HG03066 (cell line): ENCODE data around the gene UBE2N.
"Not testable (repeated sequence)": the region's sequence is repeated elsewhere in the genome, so short reads cannot be mapped to it uniquely, and the experiment has no call there.

Experiments
- ATAC-seq: cut with Tn5 transposase; IDR thresholded peaks from one replicate; pipeline ENCODE4 v1.9.1; 2021; ENCODE audit warnings: low read depth; ENCODE audit not compliant: unreplicated experiment

Gene UBE2N

DNA sequence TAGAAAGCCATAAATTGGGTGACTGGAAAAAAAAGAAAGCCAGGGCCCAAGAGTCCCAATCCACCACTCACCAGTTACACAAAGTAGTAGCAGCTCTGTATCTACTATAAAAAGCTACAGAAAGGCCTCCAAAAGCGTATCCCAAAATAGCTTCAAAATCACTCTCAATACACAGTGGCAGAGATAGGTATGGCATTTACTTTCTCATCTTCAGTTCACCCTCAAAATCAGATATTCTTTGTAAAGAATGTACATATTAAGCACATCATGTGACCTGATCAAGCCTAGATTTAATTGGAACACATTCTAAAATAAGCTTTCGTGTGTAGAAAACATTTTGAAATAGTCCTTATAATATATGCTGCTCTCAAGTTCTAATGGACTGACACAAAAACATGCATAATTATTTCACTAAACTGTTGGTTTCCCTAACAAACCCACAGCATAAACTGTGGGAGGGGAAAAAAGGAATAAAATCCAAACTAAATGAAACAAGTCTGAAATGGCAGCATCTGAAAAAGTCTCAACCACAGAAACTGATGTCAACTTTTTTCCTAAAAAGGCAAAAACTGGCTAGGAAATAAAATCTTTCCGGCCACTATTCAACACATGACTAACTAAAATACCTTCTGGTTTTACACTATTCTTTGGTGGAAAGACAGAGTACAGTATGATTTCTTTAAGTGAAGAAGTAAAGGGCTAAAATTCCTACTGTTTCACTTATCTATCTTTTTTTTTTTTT is 25.9 kb downstream of the UBE2N start:
- ATAC-seq, result no peak

DNA sequence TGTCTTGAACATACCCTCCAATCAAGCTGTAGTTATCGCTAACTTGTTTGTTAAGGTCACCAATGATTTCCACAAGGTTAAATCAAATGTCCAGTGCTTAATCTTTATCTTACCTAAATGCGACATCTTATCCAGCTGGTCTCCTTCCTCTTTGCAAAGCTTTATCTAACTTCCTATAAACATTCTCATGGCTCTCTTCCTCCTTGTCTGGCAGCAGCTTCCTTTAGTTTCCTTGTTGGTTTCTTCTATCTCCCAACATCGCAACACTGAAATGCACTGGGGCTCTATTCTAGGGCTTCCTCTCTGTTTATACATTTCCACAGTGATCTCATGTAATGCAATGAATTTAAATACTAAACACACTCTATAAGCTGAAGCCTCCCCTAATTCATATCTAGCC is 28.7 kb downstream of the UBE2N start:
- ATAC-seq, result no peak

DNA sequence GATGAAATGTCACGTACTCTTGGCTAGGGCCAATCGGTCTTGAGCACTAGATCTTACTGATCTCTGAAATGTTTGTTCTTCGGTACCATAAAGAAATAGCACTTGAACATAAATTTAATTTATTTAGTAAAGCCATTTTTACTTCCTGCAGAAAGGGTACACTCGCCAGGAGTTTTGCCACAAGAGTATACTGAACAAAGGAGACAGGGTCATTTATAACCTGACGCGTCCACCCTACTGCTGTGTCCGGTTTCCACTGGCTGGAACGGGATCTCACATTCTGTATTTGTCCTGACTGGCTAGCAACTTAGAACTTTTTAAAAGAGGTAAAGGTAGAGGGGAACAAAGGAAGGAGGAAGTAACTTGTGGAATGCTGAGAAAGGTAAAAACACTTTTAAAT is 29.4 kb downstream of the UBE2N start:
- not testable (repeated sequence) for ATAC-seq

DNA sequence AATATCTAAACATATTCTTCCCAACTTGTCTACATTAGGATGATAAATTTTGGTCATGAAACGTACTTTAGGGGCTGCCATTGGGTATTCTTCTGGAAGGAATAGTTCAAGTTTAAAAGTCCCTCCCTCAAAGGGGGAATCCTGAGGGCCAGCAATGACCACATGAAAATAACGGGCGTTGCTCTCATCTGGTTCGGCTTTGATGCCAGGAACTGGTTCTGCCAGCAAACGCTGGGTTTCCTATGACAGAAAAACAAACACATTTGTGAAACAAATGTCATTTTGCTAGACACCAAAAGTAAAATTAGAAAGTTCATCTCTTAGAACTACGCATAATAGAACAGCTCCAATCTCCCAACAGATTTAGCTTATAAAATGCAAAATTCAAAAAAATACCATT is 30.7 kb downstream of the UBE2N start:
- ATAC-seq, result not testable (repeated sequence)

DNA sequence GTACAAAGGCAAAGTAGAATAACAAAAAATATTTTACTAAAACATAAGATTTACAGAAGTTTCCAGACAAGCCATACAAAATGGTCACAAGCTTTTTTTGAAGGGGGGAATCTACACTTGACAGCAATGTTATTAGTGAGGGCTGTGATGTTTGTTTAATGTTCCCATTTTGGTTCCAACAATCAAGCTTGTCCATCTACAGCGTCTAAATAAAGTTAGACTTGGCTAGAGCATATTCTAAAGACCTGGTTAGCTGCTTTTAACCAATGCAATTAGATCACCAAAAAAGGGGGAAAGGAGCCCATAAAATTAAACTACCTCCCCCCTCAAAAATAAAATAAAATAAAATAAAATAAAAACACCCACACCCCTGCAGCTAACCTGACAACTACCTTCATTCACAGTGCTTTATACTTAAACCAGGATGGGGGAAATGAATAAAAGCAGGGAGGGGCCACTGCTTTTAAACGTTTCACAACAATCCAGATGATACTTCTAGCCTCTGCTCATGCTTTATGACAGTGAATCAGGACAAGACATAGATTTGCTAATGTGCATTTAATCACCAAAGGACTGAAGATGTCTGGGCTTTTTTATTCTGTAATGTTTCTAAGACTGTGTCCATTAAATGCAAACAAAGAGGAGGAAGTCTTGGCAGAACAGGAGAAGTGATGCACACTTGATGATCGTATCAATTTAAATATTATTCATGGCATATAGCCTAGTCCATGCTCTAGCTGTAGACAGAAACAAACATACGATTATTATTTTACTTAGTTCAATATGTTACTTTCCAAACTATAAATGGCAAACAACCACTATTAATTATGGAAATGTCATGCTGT is 32.2 kb downstream of the UBE2N start:
- ATAC-seq, result not testable (repeated sequence)

DNA sequence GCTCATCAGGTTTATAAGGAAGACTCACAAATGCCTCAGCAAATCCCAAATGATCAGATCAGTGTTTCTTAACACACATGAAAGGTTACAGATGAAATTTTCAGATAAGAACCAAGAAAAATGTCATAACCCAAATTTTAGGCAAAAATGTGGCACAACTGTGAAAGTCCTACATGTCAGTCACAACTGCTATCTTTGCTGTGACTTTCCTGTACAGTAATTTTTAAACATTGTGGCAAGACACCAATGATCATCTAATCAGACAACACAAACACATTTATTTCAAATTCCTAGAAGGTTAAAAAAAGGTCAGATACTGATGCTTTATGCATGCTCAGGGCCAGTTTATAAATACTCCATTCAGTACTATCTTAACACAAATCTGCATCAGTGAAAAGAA is 32.9 kb downstream of the UBE2N start:
- no peak for ATAC-seq

DNA sequence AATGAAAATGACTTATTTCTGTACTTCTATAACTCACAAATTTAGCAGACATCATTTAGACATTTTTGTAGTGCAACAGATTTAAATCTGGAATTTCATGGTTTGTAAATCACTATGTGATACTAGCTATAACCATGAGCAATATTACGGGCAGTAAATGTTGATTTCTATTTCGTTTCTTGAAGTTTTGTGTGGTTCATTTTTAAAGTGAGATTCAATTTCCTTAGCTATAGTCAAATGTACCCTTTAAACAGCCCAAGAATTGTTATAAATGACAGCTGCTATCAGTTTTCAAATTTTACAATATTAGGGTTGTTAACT is 33.8 kb downstream of the UBE2N start:
- no peak for ATAC-seq

DNA sequence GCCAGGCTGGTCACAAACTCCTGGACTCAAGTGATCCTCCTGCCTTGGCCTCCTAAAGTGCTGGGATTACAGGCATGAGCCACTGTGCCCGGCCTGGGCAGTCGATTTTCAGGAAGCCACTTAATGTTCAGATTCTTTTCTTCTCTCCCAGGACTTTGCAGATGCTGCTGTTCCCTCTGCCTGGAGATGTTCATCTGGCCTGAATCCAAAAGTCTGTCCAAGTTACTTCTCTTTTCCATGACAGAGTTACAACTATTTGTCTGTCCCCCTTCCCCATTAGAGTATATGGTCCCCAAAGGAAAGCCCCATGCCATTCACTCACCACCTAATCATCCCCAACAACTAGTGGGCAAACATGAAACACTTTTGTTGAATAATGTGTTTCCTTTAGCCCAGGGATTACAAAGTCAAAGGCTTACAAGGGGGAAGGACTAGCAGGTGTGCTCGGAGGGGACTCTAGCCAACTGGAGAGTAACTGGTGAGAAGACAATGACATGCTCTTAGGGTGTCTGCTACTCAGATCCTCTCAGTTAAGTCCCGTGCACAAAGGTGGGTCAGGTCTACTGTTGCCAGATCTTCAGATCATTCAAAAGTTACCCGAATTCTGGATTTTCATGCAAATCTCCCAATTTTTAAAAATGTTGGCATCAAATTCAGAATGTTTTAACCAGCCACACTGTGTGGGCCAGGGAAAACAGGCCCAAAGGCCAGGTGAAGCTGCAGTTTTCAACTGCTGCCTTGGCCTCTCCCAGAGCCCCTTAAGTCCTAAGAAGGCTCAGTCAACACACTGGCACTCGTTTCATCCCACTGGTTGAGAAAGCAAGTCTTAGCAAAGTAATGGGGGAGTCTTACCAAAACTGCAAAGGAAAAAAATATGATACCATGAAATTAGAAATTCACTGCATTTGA is 34.4 kb downstream of the UBE2N start:
- ATAC-seq, result no peak

DNA sequence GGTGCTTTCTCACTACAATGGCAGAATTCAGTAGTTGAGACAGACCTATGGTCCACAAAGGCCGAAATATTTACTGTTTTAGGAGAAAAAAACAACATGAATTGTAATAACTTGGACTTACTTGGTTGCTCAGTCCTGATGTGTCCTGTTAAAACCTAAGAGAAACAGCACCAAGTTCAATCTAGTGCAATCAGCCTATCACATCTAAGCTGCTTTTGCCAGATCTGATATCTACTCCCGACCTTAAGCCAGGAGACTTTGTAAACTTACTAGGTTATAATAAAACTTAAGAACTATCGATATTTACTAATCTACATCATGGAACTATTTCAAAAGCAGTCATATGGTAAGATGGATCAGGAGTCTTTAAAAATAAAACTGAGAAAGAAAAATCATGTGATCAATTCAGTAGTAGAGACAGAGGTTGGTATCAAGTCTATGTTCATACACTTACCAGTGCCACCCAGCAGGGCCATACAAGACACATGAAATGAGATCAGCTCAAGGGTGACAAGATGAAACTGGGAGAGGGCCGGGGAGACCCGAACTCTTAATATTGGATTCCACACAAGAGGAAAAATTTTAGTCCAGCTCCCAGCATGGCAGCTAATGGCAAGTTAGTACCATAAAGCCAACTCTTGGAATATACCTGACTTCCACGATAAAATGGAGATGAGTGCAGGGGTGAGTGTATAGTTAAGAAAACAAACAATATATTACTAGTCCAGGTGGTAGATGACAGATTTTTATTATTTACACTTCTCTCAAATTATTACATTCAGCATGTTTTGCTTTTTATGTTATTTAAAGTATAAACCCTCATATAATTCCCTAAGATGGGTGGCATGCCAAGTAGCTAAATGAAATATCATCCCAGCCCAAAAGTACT is 36.5 kb downstream of the UBE2N start:
- ATAC-seq, result no peak

DNA sequence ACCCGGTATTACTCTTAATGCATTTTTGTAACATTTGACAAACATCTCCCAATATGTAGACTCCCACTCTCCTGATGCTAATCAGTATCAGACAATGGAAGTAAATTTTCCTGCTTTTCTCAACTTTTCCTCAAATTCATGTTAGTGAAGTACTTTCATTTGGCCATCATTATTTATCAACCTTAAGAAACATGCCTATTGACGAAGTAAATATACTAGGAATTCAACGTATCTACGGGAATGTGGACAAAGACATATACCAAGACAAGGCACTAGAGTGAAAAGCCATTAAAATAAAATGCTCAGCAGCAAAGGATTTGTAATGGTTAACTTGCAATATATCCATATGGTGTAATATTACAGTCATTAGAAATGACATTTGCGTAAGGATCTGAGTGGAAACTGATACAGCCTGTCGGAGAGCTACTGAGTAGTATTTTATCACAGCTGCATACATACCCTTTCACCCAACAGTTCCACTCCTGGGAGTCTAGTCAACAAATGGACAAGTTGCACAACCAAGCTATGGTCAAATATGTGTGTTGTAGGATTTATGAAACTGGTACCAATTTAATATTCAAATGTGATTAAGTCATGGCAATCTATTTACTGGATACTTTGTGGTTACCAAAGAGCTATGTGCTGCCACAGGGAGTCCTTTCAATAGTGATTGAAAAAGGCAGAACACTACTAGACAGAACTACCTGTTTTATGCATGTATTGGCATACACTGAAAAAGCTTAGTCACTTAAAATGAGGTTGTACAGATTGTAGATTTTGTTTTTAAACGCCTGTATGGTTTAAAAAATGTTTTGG is 37.6 kb downstream of the UBE2N start:
- ATAC-seq, result no peak

DNA sequence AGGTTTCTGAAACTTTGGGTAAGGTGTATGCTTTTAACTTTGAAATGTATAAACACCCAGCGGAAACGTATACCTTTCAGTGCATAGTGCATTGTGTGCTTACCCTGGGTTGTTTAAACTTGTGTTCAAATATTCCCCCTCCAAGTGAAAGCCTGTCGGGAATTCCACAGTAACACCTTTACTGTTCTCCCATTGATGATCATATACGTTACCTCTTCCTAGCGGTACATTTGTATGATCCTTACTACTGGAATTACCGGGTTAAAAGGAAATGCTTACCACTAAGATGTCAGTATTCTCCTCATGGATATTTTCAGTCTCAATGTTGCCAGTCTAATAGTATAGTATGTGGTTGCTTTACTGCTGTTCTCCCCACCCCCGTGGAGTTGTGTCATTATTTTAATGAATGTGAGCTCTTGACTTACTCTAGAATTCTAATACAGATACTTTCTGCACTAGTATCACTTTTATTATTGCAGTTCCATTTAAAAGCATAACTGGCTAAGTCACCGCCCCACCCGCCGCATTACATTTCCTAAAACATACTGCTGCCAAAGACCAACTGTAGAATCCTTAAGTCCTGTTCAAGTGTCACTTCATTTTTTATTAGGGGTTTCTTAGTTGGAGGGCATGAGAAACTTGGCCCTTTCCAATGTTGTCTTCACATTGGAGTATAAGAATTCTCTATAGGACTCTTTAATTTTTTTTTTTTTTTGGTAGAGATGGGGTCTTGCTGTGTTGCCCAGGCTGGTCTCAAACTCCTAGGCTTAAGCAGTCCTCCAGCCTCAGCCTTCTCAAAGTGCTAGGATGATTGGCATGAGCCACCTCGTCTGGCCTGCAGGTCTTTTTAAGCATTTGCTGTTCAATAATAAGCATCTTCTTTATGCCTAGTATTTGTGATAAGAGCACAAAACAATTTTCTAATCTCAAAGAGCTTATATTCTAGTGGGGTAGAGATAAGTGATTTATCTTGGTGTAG is 39.1 kb downstream of the UBE2N start:
- no peak for ATAC-seq

DNA sequence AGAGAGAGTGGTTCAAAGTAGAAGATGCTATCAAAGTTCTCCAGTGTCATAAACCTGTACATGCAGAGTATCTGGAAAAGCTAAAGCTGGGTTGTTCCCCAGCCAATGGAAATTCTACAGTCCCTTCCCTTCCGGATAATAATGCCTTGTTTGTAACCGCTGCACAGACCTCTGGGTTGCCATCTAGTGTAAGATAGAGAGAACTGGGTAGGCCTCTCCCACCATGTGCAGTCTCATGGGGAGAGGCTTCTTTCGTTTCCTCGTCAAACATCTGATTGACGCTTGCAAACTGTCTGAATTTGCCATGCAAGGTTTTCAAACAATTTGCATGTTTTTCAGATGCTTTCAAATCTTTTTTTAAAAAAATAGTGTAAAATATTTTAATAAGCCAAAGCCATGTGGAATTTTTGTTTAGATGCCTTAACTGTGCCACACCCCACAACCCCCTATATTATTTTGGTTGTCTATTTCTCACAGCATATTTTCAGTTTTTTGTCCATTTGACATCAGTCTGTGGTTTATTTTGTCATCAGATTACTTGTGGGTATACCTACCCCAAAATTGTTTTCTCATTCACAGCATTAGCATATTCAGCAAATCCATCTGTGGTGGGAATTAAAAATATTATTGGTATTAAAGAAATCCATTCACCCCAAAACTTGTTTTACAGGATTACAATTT is 42.4 kb downstream of the UBE2N start:
- peak; percentile 80 for ATAC-seq

DNA sequence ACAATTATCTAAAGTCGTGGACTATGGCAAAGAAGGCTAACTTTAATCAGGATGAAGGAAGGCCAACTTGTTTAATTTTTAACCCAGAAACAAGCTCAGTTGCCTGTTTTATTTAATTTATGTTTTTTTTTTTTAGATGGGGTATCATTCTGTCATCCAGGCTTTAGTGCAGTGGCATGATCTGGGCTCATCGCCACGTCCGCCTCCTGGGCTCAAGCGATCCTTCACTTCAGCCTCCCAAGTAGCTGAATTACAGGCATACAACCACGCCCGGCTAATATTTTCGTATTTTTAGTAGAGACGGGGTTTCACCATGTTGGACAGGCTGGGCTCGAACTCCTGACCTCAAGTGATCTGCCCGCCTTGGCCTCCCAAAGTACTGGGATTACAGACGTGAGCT is 44.3 kb downstream of the UBE2N start:
- ATAC-seq, result no peak

DNA sequence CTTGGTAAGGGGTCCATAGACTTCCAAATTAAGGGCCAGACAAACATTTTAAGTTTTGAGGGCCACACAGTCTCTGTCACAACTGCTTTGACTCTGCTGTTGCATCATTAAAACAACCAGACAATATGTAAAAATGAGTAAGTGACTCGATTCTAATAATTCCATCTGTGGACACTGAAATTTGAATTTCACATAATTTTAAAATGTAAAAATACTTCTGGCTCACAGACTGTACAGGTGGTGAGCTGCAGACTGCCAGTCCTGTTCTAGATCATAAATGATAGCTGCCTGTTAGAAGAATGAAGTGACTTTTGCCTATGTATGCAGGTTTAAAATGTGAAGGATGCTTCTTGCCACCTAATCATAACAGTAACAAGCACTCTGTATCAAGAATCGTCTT is 48.3 kb downstream of the UBE2N start:
- no peak for ATAC-seq

DNA sequence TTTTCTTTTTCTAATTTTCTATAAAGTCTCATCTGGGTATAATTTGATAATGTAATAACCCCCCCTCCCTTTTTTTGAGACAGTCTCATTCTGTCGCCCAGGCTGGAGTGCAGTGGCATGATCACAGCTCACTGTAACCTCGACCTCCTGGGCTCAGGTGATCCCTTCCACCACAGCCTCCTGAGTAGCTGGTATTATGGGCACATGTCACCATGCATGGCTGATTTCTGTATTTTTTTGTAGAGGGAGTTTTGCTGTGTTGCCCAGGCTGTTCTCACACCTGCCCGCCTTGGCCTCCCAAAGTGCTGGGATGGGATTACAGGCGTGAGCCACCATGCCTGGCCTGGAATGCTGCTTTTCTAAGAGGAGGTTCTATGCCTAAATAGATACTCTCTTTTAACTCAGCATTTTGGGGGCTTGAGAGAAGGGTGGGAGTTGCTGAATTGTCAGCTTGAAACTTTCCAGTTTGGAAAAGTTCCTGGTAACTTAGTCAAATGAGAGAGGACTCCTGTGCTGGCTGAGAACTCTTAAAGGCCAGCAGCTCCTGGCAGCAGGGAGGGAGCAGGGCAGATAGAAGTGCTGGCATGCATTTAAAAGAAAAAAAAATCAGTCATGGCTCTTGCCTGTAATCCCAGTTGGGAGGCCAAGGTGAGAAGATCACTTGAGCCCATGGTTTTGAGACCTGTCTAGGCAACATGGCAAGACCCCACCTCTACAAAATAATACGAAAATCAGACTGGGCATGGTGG is 51.0 kb downstream of the UBE2N start:
- no peak for ATAC-seq

DNA sequence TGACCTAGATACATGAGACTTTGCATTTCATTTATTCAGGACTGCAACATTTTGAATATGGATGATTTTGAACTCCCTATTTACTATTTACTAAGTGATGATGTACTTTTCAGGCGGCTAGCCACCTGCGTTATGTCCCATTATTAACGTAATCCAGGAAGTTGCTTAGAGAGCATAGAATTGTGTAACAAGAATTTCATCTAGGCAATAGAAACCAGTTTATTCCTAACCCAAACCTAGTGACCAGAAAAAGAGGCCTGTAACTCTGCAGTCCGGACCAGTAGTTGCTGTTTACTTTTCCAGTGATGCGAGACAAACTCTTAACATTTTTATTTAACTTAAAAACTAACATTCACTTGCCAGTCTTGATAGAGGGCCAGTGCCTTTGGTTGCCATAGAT is 51.7 kb downstream of the UBE2N start:
- ATAC-seq, result no peak

DNA sequence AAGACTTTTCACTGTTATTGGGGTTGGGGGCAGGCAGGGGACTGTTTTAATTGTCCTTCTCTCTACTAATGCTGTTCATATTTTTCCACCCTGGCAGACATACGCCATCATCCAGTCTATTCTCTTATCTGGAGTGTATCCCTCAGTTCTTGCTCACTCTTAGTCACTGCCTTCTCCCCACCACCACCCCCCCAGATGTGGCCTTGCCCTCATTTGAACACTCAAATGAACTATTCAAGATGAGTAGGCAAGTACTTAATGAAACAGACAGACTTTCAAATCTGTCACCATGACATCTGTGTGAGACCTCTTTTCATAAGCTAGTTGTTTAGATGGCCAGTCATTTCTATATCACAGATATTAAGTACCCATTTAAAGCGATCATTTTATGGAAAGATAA is 54.0 kb downstream of the UBE2N start:
- ATAC-seq, result no peak
